Upper lobe of left lung (tissue), 4 donors: Measurements from ENCODE around the gene BDNF.

Experiments used
- POLR2A ChIP-seq, 4 donors: fragments of 450-650 bp; IDR thresholded peaks; one replicate each; pipeline ENCODE4 v1.5.1; 2016 to 2017; ENCODE audit warnings: antibody characterized with exemption in 4 of 4, mild to moderate bottlenecking in 2 of 4
- TF ChIP-seq, protein P1 (sequence below), 6 experiments: fragments of 450-650 bp in 4 of 6; fragments of 200-600 bp in 2 of 6; sonication (generic) in 2 of 6; IDR thresholded peaks; one replicate each; pipeline ENCODE4 v1.5.1; 2016 to 2019; ENCODE audit warnings: antibody characterized with exemption in 6 of 6

- no peak for TF ChIP-seq POLR2A (IDR thresholded peaks at IDR 0.05)
- TF ChIP-seq, protein P1, sequence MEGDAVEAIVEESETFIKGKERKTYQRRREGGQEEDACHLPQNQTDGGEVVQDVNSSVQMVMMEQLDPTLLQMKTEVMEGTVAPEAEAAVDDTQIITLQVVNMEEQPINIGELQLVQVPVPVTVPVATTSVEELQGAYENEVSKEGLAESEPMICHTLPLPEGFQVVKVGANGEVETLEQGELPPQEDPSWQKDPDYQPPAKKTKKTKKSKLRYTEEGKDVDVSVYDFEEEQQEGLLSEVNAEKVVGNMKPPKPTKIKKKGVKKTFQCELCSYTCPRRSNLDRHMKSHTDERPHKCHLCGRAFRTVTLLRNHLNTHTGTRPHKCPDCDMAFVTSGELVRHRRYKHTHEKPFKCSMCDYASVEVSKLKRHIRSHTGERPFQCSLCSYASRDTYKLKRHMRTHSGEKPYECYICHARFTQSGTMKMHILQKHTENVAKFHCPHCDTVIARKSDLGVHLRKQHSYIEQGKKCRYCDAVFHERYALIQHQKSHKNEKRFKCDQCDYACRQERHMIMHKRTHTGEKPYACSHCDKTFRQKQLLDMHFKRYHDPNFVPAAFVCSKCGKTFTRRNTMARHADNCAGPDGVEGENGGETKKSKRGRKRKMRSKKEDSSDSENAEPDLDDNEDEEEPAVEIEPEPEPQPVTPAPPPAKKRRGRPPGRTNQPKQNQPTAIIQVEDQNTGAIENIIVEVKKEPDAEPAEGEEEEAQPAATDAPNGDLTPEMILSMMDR (IDR thresholded peaks at IDR 0.05) = no peak
Measured at GRCh38 chr11:27615833-27616232, 84.4 kb downstream of the BDNF start.
